ENCODE measurements around the gene CSNK1A1. TPM values are rescaled to one million over a fixed set of nuclear protein-coding genes. Genes with fewer than 3 reads are reported as not detected.

The CSNK1A1 gene
- total RNA-seq, 4 donors from 2014 or later, result 264 to 414 (median 344) TPM

DNA sequence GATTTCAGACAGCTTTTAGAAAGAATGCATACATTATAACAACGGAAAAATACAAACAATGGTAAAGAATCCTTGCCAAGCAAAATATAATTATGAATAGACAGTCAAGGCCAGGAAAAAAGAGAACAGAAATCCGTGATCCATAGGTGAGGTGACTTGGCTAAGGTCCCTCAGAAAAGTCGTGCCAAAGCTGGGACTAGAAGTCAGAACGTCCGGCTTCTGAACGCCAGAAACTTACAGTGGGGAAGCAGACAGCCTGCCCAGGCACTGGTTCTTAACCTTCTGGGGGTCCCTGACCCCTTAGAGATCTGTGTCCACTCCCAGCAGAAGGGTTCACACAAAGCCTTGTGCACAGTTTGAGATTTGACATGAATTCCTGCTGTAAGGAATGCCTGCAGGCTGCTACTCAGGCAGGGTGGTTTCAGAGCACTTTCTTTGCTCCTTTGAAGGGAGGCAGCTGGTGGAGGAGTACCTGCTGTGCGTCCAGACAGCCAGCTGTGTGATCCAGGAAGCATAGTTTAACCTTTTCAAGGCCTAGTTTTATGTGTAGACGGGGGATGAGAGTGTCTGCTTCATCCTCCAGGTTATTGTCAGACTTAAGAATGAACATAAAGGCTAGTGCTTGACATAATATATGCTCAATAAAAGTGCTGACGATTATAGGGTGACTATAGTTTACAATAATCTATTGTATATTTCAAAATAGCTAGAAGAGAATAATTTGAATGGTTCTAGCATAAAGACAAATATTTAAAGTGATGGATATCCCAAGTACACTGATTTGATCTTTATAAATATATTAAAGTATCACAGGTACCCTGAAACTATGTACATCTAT lies 30.9 kb upstream of the CSNK1A1 start:
- Histone ChIP-seq H3K27me3 (no peaks in the 10 kb centered on the region), H3K9me3 (no peaks in the 10 kb centered on the region), H3K4me3 (peak overlapping the region; percentile 32 to 61), H3K27ac (peak overlapping the region; percentile 51 to 91 (median 85)), H3K4me1 (peaks cover 5 to 58% (median 19%) of the 10 kb centered on the region in 3 donors), H3K36me3 (no peaks in the 10 kb centered on the region)
- WGBS, 2 donors (ENCODE audit: low coverage in 1 of 2), result 14 to 20% methylated on average over 6 to 7 of the region's 9 CpGs
- no peak for ATAC-seq
- peak; percentile 41 for TF ChIP-seq POLR2AphosphoS5 (IDR thresholded peaks at IDR 0.05)
- TF ChIP-seq, protein P1, sequence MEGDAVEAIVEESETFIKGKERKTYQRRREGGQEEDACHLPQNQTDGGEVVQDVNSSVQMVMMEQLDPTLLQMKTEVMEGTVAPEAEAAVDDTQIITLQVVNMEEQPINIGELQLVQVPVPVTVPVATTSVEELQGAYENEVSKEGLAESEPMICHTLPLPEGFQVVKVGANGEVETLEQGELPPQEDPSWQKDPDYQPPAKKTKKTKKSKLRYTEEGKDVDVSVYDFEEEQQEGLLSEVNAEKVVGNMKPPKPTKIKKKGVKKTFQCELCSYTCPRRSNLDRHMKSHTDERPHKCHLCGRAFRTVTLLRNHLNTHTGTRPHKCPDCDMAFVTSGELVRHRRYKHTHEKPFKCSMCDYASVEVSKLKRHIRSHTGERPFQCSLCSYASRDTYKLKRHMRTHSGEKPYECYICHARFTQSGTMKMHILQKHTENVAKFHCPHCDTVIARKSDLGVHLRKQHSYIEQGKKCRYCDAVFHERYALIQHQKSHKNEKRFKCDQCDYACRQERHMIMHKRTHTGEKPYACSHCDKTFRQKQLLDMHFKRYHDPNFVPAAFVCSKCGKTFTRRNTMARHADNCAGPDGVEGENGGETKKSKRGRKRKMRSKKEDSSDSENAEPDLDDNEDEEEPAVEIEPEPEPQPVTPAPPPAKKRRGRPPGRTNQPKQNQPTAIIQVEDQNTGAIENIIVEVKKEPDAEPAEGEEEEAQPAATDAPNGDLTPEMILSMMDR (IDR thresholded peaks at IDR 0.05), result no peak

- peak; percentile 90 for ATAC-seq
- Histone ChIP-seq H3K27me3 (no peaks in the 10 kb centered on the region), H3K36me3 (no peaks in the 10 kb centered on the region), H3K27ac (peak within 1 kb of the TSS; percentile 51 to 91 (median 85)), H3K4me1 (peaks cover 0 to 50% (median 11%) of the 10 kb centered on the region in 3 donors), H3K4me3 (peak within 1 kb of the TSS; percentile 32 to 61), H3K9me3 (no peaks in the 10 kb centered on the region)
- 0% methylated on average over 2 to 4 of the region's 56 CpGs for WGBS, 2 donors (ENCODE audit: low coverage in 1 of 2)
- TF ChIP-seq, protein P1 (IDR thresholded peaks at IDR 0.05), result peak in 3 of 4 experiments; percentile 8 to 25 (median 22)
- TF ChIP-seq POLR2AphosphoS5 (IDR thresholded peaks at IDR 0.05) (peak; percentile 46), POLR2A (IDR thresholded peaks at IDR 0.05) (peak; percentile 71 to 74), EP300 (IDR thresholded peaks at IDR 0.05) (no peak)
Measured at GRCh38 chr5:149581192-149581861, 30.1 kb upstream of the CSNK1A1 start, which contains the start of gene ARHGEF37. ARHGEF37 (plus strand) TSS chr5:149581498; CDS start chr5:149597770, 16,272 bp downstream.

- Histone ChIP-seq H3K27ac (peak overlapping the region; percentile 32 to 91 (median 85)), H3K9me3 (no peaks in the 10 kb centered on the region), H3K36me3 (no peaks in the 10 kb centered on the region), H3K4me1 (peaks cover 0 to 45% (median 10%) of the 10 kb centered on the region in 3 donors), H3K27me3 (no peaks in the 10 kb centered on the region), H3K4me3 (peak overlapping the region; percentile 32 to 61)
- TF ChIP-seq, protein P1 (IDR thresholded peaks at IDR 0.05), result no peak
- no peak for TF ChIP-seq EP300 (IDR thresholded peaks at IDR 0.05)
- no peak for TF ChIP-seq POLR2A (IDR thresholded peaks at IDR 0.05)
- TF ChIP-seq POLR2AphosphoS5 (IDR thresholded peaks at IDR 0.05), result no peak
- peak; percentile 27 for ATAC-seq
- WGBS, 2 donors (ENCODE audit: low coverage in 1 of 2), result 72 to 100% methylated on average over 2 to 3 of the region's 10 CpGs
Measured at GRCh38 chr5:149580808-149581191, 29.6 kb upstream of the CSNK1A1 start.

GRCh38 chr5:149578896-149579295 lies 27.7 kb upstream of the CSNK1A1 start:
- WGBS, 2 donors (ENCODE audit: low coverage in 1 of 2), result 72 to 82% methylated on average over 5 of the region's 5 CpGs
- H3K4me1 ChIP-seq, result peaks cover 0 to 33% (median 8%) of the 10 kb centered on the region in 3 donors
- H3K4me3 ChIP-seq, result no peak overlapping the region
- ATAC-seq, result no peak
- TF ChIP-seq POLR2A (IDR thresholded peaks at IDR 0.05) (no peak), EP300 (IDR thresholded peaks at IDR 0.05) (no peak), POLR2AphosphoS5 (IDR thresholded peaks at IDR 0.05) (no peak)
- TF ChIP-seq, protein P1 (IDR thresholded peaks at IDR 0.05), result no peak
- H3K9me3 ChIP-seq, result no peaks in the 10 kb centered on the region
- no peaks in the 10 kb centered on the region for H3K27me3 ChIP-seq
- H3K36me3 ChIP-seq, result no peaks in the 10 kb centered on the region
- H3K27ac ChIP-seq, result no peak overlapping the region

Data from gastroesophageal sphincter (tissue), 4 donors.